Cardiac muscle cell (in vitro differentiated cells and primary cell): ENCODE measurements around the gene ODC1. TPM values are rescaled to one million over a fixed set of nuclear protein-coding genes. Genes with fewer than 3 reads are reported as not detected.
"Not testable (repeated sequence)": the region's sequence is repeated elsewhere in the genome, so short reads cannot be mapped to it uniquely, and the experiment has no call there.

Experiments used
- DNase-seq, 2 donors: peaks; one replicate each; pipeline versions ENCODE4 v3.0.0 to v3.0.0-alpha.2; 2010 to 2017; ENCODE audit warnings: low read depth in 1 of 2, low spot score in 1 of 2
- H3K27ac ChIP-seq: fragments of 200-600 bp; sonication (generic); 2 replicates; pipeline ENCODE4 v1.5.1; 2016
- H3K27me3 ChIP-seq: fragments of 200-600 bp; sonication (generic); 2 replicates; pipeline ENCODE4 v1.6.0; 2016; ENCODE audit warnings: control low read depth
- H3K36me3 ChIP-seq: fragments of 200-600 bp; sonication (generic); 2 replicates; pipeline ENCODE4 v1.5.1; 2016; ENCODE audit warnings: control low read depth
- H3K4me1 ChIP-seq: fragments of 200-600 bp; sonication (generic); 2 replicates; pipeline ENCODE4 v1.8.1; 2017; ENCODE audit warnings: low read depth, mild to moderate bottlenecking, mixed run types
- H3K4me3 ChIP-seq: fragments of 200-600 bp; sonication (generic); 2 replicates; pipeline ENCODE4 v1.5.1; 2016; ENCODE audit warnings: mild to moderate bottlenecking
- H3K9me3 ChIP-seq: fragments of 200-600 bp; sonication (generic); 2 replicates; pipeline ENCODE4 v1.5.1; 2017; ENCODE audit warnings: low read depth, mild to moderate bottlenecking, control low read depth
- CTCF ChIP-seq: IDR thresholded peaks from 2 replicates; pipeline ENCODE4 v1.5.1; 2012; ENCODE audit warnings: low read depth, mild to moderate bottlenecking, low read length
- polyA plus RNA-seq: library from polyadenylated mRNA; unstranded; fragments of >200 nt; fragmentation: Nextera tagmentation; extraction: Ambion mirVana; gene quantifications from 2 replicates; pipeline ENCODE4 v1.2.1, GENCODE V29; 2016
- total RNA-seq: library from RNA; depleted of rRNA; stranded (reverse); fragments of >200 nt; gene quantifications from 2 replicates; pipeline ENCODE4 v1.2.3, GENCODE V29; 2016

Gene ODC1
- total and polyA plus RNA-seq, 2 experiments from 2014 or later: 117 to 129 TPM

GRCh38 chr2:10493634-10494281, 45.6 kb upstream of the ODC1 start:
- Histone ChIP-seq H3K27ac (no peak overlapping the region), H3K27me3 (peaks cover 9% of the 10 kb centered on the region), H3K4me1 (no peaks in the 10 kb centered on the region), H3K9me3 (no peaks in the 10 kb centered on the region), H3K4me3 (no peak overlapping the region), H3K36me3 (no peaks in the 10 kb centered on the region)
- TF ChIP-seq CTCF: no peak
- peak in 1 of 2 donors; percentile 34 for DNase-seq

- no peaks in the 10 kb centered on the region for H3K9me3 ChIP-seq
- H3K27me3 ChIP-seq: peaks cover 9% of the 10 kb centered on the region
- TF ChIP-seq CTCF: no peak
- no peak for DNase-seq
- no peaks in the 10 kb centered on the region for H3K4me1 ChIP-seq
- H3K27ac ChIP-seq: no peak overlapping the region
- no peak overlapping the region for H3K4me3 ChIP-seq
- H3K36me3 ChIP-seq: no peaks in the 10 kb centered on the region
Measured at GRCh38 chr2:10493075-10493633, 45.0 kb upstream of the ODC1 start.

GRCh38 chr2:10490806-10491291, 42.7 kb upstream of the ODC1 start:
- DNase-seq: no peak
- Histone ChIP-seq H3K27me3 (peaks cover 16% of the 10 kb centered on the region), H3K4me3 (no peak overlapping the region), H3K36me3 (no peaks in the 10 kb centered on the region), H3K4me1 (no peaks in the 10 kb centered on the region), H3K27ac (no peak overlapping the region), H3K9me3 (no peaks in the 10 kb centered on the region)
- TF ChIP-seq CTCF: no peak

- H3K27ac ChIP-seq: no peak overlapping the region
- DNase-seq: no peak
- no peaks in the 10 kb centered on the region for H3K36me3 ChIP-seq
- H3K4me3 ChIP-seq: no peak overlapping the region
- H3K4me1 ChIP-seq: no peaks in the 10 kb centered on the region
- H3K9me3 ChIP-seq: no peaks in the 10 kb centered on the region
- no peak for TF ChIP-seq CTCF
- H3K27me3 ChIP-seq: peaks cover 16% of the 10 kb centered on the region
Measured at GRCh38 chr2:10489842-10490555, 41.9 kb upstream of the ODC1 start.

GRCh38 chr2:10488142-10488541, 40.0 kb upstream of the ODC1 start:
- H3K27me3 ChIP-seq: peaks cover 29% of the 10 kb centered on the region
- H3K36me3 ChIP-seq, H3K4me1 ChIP-seq, H3K4me3 ChIP-seq, DNase-seq, H3K9me3 ChIP-seq, H3K27ac ChIP-seq: not testable (repeated sequence)

- H3K36me3 ChIP-seq, H3K4me1 ChIP-seq, H3K27ac ChIP-seq, H3K9me3 ChIP-seq, H3K4me3 ChIP-seq, DNase-seq: not testable (repeated sequence)
- peaks cover 33% of the 10 kb centered on the region for H3K27me3 ChIP-seq
Measured at GRCh38 chr2:10487741-10488104, 39.6 kb upstream of the ODC1 start.
